ENCODE results near the gene ARHGEF19.
"Not testable (repeated sequence)": the region's sequence is repeated elsewhere in the genome, so short reads cannot be mapped to it uniquely, and the experiment has no call there.

ARHGEF19 gene

DNA sequence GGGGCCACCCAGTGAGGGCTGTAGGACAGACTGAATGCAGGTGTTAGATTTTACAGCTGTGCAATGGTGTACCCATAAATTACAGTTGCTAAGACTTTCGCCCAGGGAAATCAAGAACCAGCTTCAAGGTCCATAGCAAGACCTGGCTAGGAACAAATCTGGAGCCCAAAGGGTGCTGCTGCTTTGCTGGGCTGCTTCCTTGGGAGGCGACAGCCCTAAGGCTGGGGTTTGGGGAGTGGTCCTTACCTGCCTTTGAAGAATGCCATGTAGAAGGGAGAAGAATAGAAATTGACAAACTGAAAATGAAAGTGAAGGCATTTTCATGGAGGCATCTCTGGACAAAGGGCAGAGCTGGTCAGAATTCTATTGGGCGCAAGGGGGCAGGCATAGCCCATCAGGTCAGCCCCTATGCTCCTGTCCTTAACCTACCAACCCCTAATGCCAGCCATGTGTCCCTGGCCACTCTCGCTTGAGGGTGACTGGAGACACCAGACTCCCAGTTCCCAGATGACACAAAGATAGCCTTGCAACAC lies 7.6 kb upstream of the ARHGEF19 start:
- DNase-seq (ENCODE audit: low read depth), result no peak

DNA sequence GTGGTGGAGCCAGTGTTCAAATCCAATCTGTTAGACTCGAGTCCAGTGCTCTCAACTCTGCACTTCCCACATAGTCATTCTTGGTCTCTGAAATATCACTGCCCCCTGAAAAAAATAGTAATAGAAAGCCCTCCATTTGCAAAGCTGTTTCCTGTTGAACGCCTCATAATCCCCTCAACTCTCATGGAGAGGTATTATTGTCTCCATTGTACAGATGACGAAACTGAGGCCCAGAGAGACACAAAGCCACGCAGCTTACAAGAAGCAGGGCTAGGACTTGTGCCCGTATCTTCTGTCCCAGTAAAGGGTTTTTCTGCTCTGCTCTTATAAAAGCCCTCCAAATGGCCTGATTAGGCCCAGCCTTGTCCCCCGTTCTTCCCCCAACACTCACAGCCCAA lies 6.2 kb upstream of the ARHGEF19 start:
- no peak for DNase-seq (ENCODE audit: low read depth)

DNA sequence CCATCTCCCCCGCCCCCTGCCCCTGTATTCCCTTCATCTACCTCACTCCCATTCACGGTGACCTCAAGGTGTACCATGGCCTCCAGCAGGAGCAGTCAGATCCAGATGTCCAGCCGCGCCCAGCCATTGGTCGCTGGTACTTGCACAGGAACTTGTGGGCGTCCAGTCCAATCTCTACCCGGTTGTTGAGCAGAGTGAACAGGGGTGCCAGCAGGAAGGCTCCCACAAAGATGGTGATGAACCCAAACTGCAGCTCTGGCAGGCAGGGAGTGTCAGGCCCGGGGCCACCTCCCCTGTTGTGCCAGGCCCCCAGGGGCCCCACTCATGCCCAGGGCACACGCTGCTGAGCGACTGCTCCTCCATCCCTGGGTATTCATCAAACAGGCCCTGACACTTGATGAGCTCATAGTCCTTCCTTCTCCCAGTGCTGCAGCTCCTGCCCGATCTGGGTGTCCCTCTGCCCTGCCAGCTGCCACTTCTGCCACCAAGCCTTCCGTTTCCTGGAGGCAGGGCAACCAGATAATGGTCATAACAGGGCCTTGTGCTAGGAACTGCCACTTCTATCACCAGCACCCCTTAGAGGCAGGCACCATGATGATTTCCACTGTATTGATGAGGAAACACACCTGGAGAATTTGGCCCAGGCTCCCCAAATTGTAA lies 5.7 kb upstream of the ARHGEF19 start:
- DNase-seq (ENCODE audit: low read depth), result no peak

DNA sequence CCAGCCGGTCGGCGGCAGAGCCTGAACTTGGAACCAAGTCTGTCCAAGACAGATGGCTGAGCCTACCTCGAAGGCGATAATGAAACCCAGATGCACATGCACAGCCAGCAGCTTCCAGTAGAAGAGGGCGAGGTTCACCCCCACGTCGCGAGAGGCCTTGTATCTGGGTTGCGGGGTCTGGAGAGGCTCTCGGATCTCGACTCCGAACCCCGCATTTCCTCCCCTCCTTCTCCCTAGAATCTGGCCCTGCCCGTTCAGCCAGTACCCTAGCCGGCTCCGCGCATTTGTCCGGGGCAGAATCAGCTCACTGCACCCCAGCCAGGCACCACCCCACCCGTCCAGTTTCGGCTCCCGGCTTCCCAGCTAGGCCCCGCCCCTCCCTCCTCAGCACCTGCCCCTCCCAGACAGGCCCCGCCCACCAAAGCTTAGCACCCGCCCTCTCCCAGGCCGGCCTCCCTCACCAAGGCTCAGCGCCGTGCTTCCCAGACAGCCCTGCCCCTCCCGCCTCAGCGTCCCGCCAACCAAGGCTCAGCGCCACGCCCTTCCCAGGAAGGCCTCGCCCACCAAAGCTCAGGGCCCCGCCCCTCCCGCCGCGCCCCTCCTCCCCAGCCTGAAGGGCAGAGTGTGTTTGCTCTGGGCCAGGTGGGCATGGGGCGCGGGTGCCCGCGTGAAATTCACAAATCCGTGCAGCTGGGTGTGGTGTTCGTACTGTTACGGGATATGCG lies 4.8 kb upstream of the ARHGEF19 start:
- peak; percentile 97 for DNase-seq (ENCODE audit: low read depth)

- DNase-seq (ENCODE audit: low read depth), result peak; percentile 64
These were observed 3.7 kb upstream of the ARHGEF19 start for GRCh38 chr1:16215882-16216753.

DNA sequence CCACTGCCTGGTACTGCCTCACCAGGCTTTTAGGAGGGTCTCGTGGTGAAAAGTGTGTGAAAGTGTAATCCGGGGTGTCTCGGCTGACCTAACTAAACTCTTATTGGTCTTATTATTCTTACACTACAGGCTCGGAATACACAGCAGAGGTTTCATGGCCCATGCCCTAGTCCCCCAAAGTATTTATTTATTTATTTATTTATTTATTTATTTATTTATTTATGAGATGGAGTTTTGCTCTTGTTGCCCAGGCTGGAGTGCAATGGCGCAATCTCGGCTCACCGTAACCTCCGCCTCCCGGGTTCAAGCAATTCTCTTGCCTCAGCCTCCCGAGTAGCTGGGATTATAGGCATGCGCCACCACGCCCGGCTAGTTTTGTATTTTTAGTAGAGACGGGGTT lies 2.8 kb upstream of the ARHGEF19 start:
- DNase-seq (ENCODE audit: low read depth), result not testable (repeated sequence)

DNA sequence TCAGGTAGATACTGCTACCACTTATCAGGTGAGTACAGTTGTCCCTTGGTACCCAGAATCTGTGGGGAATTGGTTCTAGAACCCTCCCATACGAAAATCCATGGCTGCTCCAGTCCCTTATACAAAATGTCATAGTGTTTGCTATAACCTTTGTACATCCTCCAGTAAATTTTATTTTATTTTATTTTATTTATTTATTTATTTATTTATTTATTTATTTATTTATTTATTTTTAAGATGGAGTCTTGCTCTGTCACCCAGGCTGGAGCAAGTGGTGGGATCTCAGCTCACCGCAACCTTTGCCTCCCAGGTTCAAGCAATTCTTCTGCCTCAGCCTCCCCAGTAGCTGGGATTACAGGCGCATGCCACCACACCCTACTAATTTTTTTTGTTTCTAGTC lies 1.1 kb upstream of the ARHGEF19 start:
- not testable (repeated sequence) for DNase-seq (ENCODE audit: low read depth)

GRCh38 chr1:16213013-16213412 lies 561 bp upstream of the ARHGEF19 start:
- no peak for DNase-seq (ENCODE audit: low read depth)

DNA sequence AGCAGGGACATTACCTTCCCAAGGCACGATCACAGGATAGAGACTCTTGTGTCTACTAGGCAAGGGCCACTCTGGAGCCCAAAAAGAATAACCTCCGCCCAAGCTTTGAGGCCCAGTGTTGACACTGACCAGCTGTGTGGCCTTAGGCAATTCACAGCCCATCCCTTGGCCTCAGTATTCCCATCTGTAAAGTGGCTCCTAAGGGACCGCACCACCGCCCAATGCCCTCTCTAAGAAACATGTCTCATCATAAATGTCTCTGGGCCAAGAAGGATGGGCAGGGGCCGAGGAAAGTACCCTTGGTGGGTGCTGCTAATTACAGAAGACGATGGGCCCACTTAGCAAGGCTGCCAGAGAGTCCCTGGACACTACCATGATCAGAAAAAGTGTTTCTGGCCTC lies 628 bp downstream of the ARHGEF19 start:
- no peak for DNase-seq (ENCODE audit: low read depth)

DNA sequence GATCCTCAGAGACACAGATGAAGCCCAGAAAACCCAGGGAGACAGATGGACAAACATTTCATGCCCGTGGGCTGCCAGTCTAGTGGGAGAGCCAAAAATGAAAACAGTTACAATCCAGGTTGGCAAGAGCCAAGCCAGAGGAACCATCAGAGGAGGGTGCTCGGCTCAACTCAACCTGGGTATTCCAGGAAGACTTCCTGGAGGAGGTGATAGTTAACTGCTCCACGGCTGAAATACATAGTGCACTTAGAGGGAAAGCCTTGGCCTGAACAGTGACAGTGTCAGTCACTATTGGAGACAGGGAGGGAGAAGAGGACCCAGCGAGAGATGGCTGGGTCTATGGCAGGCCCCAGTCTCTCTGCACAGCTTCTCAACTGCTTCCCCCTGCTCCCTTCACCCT lies 1.9 kb downstream of the ARHGEF19 start:
- no peak for DNase-seq (ENCODE audit: low read depth)

DNA sequence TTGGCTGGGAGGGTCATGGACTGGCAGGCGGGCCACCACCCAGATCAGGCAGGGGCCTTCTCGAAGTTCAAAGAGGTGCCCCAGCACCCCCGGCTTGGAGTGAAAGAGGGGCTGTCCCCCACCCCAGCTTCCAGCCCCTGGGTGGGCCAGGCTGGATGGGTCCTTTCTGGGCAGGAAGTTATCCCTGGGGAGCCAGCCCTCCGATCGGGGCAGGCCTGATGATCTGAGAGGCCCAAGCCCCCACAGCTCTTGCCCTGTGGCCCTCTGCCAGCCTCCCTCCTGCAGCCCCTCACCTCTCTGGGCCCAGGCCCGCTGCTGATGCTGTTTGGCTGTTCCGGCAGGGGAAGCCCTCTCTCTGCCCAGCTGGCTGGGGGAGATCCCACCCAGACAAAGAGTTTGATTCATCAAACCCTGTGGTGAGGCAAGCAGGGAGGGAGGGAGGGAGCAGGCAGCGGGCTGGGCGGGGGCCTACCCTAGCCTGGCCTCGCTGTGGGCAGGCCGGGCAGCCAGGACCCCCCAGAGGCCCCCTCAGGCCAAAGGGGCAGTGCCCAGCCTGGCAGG lies 2.5 kb downstream of the ARHGEF19 start:
- no peak for DNase-seq (ENCODE audit: low read depth)

- DNase-seq (ENCODE audit: low read depth), result no peak
These were observed 3.2 kb downstream of the ARHGEF19 start for GRCh38 chr1:16209132-16209846.

GRCh38 chr1:16208270-16208987 lies 4.0 kb downstream of the ARHGEF19 start:
- DNase-seq (ENCODE audit: low read depth), result no peak

DNA sequence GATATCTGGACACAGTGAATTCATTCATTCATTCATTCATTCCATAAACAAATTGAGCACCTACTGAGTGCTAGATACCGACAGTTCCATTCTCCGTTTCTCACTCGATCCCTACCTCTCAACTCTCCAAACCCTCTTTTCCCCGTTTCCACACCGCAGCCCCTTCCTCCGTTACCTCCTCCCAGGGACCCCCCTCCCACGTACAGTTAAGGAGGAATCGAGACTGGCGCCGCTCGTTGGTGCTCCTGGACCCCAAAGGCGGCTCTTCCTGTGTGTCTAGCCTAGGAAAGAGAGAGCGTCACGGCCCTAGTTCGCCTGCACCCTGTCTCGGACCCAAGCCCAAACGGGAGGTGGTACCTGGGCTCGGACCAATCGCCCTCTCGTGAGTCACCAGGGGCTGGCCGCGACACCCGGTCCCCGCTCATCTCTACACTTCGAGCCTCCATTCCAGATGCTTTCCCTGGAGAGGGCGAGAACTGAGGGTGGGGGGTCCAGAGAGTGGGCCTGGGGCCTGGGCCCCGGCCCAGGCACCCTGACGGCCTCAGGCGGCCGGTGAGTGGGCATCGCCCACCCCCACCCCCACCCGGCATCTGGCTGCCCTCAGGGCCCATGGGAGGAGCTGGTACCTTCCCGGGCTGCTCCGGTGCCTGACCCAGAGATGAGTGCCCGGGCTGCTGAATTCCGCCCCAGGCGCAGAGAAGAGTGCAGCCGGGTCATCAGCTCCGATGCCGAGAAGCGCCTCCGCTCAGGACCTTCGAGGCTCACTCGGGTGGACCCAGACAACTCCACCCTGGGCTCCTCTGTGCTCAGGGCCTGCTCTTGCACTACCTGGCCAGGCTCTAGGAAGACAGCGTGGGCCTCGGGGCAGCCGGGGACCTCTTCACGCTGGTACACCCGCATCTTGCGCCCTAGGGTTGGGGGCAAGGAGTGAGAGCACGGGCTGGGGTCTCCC lies 4.9 kb downstream of the ARHGEF19 start:
- no peak for DNase-seq (ENCODE audit: low read depth)

DNA sequence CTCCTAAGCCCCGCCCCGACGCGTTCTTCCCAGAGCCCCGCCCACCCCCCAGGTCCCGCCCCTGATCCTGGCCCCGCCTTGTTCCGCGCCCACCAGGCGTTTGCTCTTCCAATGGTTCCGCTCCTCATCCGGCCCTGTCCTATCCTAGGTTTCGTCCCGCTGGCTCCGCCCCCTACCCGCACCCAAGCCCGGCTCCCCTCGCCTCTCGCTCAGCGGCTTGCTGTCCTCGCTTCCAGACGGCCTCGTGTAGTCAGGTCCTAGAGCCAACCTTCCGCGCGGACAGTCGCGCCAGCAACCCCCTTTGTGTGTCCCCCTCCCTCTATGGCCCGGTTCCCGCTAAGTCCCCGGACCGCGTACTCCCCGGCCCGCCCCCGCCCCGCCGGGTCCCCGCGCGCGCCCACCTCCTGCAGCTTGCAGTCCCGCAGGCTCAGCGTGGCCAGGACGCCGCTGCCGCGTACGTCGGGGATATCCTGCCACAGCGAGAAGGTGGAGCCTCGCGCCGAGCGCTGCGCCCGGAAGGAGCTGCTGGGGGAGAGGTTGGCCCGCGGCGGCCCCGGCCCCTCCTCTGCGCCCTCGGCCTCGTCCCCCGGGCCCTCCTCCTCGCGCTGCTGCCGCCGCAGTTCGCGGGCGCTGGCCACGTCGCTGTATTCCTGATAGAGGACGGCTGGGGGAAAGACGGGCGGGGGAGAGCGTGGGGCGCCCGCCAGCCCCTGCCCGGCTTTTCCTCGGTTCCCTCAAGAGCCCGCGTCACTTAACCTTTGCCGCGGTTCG lies 5.7 kb downstream of the ARHGEF19 start:
- peak; percentile 99 for DNase-seq (ENCODE audit: low read depth)

DNA sequence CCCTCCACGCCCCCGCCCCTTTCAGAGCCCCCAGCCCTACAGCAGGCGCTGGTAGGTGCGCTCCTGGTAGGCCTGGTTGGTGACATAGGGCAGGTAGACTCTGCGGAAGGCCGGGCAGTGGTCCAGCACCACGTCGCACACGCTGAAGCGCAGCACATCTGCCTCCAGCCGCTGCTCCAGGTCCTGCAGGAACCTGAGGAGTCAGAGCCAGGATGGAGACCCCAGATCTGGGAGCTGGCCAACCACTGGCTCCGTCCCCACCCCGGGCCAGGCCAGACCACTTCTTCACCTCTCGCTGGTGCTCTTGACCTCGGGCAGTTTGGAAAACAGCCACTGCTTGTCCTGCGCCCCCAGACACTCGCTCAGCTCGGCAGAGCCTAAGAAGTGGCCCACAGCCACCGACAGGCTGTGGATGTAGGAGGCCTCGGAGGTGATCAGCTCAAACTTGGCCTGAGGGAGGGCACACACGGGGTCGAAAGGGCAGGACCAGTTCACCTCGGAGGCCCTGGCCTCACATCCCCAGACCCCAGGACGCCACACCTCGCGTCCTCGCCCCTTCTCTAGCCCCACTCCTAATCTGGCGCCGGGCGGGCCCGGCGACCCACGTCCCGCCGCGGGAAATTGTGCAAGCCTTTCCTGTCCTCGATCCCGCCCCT lies 6.4 kb downstream of the ARHGEF19 start:
- no peak for DNase-seq (ENCODE audit: low read depth)

- DNase-seq (ENCODE audit: low read depth), result no peak
These were observed 7.1 kb downstream of the ARHGEF19 start for GRCh38 chr1:16205334-16205671.

- DNase-seq (ENCODE audit: low read depth), result no peak
These were observed 7.7 kb downstream of the ARHGEF19 start for GRCh38 chr1:16204634-16205333.
